ENCODE measurements around the gene CCDC8.
"Not testable (repeated sequence)": the region's sequence is repeated elsewhere in the genome, so short reads cannot be mapped to it uniquely, and the experiment has no call there.

CCDC8 gene

DNA sequence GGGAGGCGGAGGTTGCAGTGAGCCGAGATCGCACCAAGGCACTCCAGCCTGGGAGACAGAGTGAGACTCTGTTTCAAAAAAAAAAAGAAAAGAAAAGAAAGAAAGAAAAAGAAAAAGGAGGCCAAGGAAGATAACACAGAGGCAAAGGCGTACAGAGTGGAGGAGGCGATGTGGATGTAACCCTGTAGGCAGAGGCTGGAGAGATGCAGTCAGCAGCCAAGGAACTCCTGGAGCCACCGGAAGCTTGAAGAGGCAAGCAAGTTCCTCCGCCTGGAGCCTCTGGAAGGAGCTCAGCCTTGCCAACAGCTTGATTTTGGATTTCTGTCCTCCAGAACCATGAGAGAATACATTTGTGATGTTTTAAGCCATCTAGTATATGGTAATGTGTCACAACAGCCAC is 6.7 kb upstream of the CCDC8 start:
- H3K4me3 ChIP-seq (ENCODE audit: low read length): no peak overlapping the region
- TF ChIP-seq, protein P1, sequence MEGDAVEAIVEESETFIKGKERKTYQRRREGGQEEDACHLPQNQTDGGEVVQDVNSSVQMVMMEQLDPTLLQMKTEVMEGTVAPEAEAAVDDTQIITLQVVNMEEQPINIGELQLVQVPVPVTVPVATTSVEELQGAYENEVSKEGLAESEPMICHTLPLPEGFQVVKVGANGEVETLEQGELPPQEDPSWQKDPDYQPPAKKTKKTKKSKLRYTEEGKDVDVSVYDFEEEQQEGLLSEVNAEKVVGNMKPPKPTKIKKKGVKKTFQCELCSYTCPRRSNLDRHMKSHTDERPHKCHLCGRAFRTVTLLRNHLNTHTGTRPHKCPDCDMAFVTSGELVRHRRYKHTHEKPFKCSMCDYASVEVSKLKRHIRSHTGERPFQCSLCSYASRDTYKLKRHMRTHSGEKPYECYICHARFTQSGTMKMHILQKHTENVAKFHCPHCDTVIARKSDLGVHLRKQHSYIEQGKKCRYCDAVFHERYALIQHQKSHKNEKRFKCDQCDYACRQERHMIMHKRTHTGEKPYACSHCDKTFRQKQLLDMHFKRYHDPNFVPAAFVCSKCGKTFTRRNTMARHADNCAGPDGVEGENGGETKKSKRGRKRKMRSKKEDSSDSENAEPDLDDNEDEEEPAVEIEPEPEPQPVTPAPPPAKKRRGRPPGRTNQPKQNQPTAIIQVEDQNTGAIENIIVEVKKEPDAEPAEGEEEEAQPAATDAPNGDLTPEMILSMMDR (conservative IDR thresholded peaks at IDR 0.05; ENCODE audit: low read depth, low read length): no peak
- no peak for DNase-seq (ENCODE audit: low read depth)

DNA sequence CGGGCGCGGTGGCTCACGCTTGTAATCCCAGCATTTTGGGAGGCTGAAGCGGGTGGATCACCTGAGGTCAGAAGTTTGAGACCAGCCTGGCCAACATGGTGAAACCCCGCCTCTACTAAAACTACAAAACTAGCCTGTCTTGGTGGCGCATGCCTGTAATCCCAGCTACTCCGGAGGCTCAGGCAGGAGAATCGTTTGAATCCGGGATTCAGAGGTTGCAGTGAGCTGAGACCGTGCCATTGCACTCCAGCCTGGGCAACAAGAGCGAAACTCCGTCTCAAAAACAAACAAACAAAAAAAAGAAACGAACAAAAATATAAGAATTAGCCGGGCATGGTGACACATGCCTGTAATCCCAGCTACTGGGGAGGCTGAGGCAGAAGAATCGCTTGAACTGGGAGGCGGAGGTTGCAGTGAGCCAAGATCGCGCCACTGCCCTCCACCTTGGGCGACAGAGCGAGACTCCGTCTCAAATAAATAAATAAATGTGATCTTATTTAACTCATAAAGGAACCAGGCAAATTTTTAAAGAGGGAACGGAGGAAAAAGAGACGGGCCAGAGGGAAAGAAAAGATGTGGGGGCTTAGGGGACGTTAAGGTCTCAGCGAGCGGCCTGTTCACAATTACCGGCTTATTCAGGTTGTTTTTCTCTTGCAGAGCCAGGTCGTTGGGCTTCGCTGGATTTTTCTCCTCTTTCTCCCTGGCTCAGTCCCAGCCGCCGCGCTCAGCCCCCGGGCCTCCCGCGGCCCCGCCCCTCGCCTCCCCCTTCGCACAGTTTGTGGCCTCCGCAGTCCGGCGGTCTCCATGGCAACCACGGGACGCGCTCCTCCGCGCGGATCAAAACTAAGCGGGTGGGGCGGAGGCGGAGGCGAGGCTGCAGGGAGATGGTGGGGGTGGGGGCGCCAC is 2.7 kb upstream of the CCDC8 start:
- DNase-seq (ENCODE audit: low read depth): peak; percentile 59
- H3K4me3 ChIP-seq (ENCODE audit: low read length): peak overlapping the region; percentile 47

DNA sequence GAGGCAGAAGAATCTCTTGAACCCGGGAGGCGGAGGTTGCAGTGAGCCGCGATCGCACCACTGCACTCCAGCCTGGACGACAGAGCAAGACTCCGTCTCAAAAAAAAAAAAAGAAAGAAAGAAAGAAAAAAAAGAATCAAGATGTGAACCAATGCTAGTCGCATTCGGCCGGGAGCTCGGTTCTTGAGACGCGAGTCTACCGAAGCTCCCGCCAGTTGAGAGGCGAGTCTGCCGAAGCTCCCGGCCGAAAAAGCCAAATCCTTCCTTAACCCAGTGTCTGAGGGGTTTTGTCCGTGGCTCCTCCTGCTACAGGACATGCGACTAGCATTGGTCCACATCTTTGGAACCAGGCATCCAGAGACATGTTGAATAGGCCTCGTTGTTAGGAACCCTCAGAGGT is 1.5 kb upstream of the CCDC8 start:
- not testable (repeated sequence) for H3K4me3 ChIP-seq (ENCODE audit: low read length); DNase-seq (ENCODE audit: low read depth)

DNA sequence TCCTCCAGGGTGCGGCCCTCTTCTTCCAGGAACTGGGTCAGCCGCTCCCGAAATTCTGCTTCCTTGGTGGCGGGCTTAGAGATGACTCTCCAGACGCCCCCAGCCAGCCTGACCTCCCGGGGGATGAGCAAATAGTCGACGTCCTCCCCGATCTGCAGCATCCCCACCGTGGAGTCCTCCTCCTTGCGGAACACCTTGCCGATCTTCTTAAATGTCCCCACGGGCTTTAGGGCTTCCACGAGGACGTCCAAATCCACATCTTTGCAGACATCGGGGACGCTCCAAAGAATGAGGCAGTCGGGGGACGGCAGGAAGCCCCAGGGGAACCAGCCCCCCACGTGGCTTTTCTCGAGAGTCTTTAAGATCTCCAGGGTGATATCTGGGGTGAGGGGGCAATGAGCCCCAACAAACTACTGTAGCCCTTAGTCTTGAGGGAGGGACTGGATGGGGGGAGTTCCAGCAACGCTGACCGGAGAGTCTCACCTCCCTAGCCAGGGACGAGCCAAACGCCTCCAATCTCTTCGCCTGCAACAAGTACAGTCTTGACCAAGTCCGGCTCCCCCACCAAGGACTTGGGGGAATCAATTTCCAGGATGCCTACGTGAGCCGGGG is 608 bp downstream of the CCDC8 start:
- TF ChIP-seq, protein P1 (conservative IDR thresholded peaks at IDR 0.05; ENCODE audit: low read depth, low read length): no peak
- no peak for DNase-seq (ENCODE audit: low read depth)
- H3K4me3 ChIP-seq (ENCODE audit: low read length): peak overlapping the region; percentile 67

DNA sequence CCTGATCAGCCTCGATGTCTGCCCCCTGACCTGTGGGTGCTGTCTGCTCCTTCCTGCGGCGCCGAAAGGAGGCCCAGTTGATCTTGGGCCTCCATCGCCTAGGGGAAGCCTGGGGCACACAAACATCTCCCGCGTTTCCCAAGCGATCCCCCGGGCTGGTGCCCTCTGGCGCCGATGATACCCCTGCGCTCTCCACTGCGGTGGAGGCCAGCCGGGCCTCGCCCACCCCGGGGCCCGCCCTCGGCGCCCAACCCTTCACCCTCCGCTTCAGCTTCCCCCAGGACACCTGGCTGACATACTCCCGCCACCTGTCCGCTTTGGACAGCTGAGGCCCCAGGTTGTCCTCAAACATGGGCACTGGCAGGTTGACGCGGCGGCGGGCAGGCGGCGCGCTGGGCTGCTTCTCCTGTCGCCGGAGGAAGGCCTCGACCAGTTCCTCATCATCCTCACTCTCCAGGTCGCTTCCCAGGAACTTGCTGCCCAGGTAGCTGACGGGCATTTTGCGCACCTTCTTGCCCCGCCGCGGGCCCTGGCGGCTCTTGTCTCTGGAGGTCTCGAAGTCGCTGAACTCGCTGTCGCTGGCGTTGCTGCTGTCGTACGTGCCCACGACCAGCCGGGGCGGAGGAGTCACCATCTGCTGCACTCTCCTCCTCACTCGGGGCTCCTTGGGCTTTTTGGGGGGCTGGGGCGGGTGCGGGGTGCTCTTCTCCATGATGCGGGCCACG is 1.3 kb downstream of the CCDC8 start:
- TF ChIP-seq, protein P1 (conservative IDR thresholded peaks at IDR 0.05; ENCODE audit: low read depth, low read length): peak; percentile 13
- peak overlapping the region; percentile 67 for H3K4me3 ChIP-seq (ENCODE audit: low read length)
- DNase-seq (ENCODE audit: low read depth): no peak

DNA sequence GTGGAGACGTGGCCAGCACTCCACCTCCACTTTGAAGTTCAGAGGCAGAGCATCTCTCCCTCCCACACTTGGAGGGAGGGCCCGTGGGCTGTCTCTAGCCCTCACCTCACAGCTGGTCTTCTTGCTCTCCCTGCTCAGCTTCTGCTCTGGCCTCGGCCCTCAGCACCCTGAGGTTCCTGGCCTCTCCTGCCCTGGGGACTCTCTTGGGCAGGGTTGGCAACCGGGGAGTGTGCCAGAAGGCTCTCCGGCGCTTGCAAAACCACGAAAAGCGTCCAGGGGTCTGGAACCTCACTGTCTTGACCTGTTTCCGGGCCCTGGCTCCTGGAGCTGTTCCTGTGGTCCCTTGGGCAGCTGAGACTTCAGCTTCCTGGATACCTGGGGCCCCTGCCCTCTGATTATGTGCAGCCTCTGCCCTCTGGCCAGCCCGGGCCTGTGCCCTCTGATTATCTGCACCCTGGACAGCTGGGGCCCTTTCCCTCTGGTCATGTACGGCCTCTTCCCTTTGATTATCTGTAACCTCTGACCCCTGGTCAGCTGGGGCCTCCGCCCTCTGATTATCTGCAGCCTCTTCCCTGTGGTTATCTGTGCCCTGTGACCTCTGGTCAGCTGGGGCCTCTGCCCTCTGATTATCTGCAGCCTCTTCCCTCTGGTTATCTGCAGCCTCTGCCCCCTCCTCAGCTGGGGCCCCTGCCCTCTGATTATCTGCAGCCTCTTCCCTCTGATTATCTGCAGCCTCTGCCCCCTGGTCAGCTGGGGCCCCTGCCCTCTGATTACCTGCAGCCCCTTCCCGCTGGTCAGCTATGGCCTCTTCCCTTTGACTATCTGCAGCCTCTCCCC is 2.1 kb downstream of the CCDC8 start:
- H3K4me3 ChIP-seq (ENCODE audit: low read length): peak overlapping the region; percentile 67
- no peak for DNase-seq (ENCODE audit: low read depth)
- TF ChIP-seq, protein P1 (conservative IDR thresholded peaks at IDR 0.05; ENCODE audit: low read depth, low read length): no peak

DNA sequence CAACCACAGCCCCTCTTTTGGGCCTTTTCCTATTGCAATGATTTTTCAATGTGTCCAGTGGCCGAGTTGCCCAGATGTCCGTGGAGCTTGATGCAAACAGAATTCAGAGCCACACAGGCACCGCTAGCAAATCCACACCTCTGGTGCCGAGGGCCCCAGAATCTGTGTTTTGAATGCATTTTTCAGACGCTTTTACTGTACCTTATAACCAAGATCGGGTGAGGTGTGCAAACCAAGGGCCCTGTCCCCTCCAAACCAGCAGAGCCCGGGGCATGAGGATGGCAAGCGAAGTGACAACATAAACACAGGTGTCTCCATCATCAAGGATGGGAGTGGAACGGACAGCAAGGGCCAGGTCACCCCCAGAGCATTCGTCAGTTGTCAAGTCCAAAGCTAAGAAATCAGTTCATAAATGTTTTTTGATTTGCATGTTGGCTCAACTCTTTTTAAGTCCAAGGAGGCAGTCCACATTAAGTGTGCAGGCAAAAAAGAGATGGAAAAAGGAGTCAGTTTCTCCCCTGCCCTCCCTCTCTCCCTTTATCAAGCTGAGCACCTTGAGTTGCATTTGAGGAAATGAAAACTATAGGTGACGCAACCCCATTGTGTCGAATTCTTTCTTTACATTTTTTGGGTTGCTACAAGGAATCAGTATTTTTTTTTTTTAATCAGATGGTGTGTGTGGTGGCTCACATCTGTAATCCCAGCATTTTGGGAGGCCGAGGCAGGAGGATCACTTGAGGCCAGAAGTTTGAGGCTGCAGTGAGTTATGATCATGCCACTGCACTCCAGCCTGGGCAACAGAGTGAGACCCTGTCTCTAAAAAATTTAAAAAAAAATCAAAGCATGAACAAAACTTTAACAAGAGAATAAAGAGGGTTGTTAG is 2.9 kb downstream of the CCDC8 start:
- DNase-seq (ENCODE audit: low read depth): no peak
- TF ChIP-seq, protein P1 (conservative IDR thresholded peaks at IDR 0.05; ENCODE audit: low read depth, low read length): no peak
- H3K4me3 ChIP-seq (ENCODE audit: low read length): no peak overlapping the region

Data from retinal pigment epithelial cell (primary cell).